Lower leg skin (tissue), 4 donors: Measurements from ENCODE around the gene LMBRD1. TPM values are rescaled to one million over a fixed set of nuclear protein-coding genes. Genes with fewer than 3 reads are reported as not detected.
"Not testable (repeated sequence)": the region's sequence is repeated elsewhere in the genome, so short reads cannot be mapped to it uniquely, and the experiment has no call there.

Experiments used
- DNase-seq, 2 donors: peaks; one replicate each; pipeline ENCODE4 v3.0.0-alpha.2; 2019; ENCODE audit warnings: low spot score in 2 of 2
- H3K4me3 ChIP-seq: fragments of 200-600 bp; sonication (generic); 2 replicates; pipeline ENCODE4 v1.5.1; 2017; ENCODE audit warnings: mild to moderate bottlenecking, low read depth; ENCODE audit not compliant: poor library complexity, severe bottlenecking
- CTCF ChIP-seq, 3 donors: fragments of 450-650 bp; IDR thresholded peaks; one replicate each; pipeline ENCODE4 v1.5.1; 2016; ENCODE audit warnings: antibody characterized with exemption in 3 of 3, mild to moderate bottlenecking in 3 of 3, moderate library complexity in 2 of 3
- POLR2A ChIP-seq, 2 donors: fragments of 450-650 bp; IDR thresholded peaks; one replicate each; pipeline ENCODE4 v1.6.1; 2016 to 2017; ENCODE audit warnings: antibody characterized with exemption in 2 of 2, mild to moderate bottlenecking in 1 of 2, moderate library complexity in 1 of 2
- WGBS, 2 donors: methylation state at CpG; one replicate each; pipeline ENCODE4 v1.1.5; 2018; 5-methylcytosine and 5-hydroxymethylcytosine counted together
- intact Hi-C: fragments of 100-400 bp; cut with DNase I; formaldehyde crosslinking; loops from one replicate; pipeline ENCODE4 v1.15.0; 2023; ENCODE audit warnings: low total_unique reads
- total RNA-seq, 4 donors: library from RNA; depleted of rRNA; stranded (reverse); fragments of >200 nt; gene quantifications; one replicate each; pipeline ENCODE4 v1.1.0, GENCODE V29; 2016

Gene LMBRD1
- total RNA-seq, 4 donors from 2014 or later, result 61.1 to 67.4 (median 65.0) TPM

DNA sequence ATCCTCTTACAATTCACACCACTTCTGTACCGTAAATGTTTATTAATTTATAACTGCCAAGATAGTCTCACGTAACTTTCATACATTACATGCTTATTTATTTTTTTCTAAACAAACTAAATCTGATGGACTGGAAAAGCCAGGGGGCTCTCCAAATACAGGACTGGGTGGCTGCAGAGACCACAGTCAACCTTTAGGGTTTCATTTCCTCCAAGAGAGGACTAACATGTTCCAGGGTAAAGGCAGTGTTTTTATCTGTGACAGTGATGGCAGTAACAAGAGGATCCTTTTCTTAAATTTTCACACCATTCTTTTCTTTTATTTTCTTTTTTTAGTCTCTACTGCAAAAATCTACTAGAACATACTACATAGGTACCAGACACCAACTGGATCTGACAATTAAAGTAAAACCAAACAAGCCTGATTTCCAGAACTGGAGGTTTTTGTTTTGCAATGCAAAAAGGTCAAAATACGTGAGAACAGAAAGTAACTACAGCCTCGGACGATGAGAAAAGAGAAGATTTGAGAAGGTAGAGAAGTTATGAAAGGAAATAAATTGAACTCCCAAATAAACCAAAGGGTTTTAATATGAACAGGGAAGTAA is 1.2 kb downstream of the LMBRD1 start:
- TF ChIP-seq CTCF (IDR thresholded peaks at IDR 0.05) (no peak), POLR2A (IDR thresholded peaks at IDR 0.05) (no peak)
- 29 to 33% methylated on average over 5 of the region's 5 CpGs for WGBS, 2 donors
- intact Hi-C loops, result no loop called here
- H3K4me3 ChIP-seq, result peak overlapping the region; percentile 73
- DNase-seq, result no peak

DNA sequence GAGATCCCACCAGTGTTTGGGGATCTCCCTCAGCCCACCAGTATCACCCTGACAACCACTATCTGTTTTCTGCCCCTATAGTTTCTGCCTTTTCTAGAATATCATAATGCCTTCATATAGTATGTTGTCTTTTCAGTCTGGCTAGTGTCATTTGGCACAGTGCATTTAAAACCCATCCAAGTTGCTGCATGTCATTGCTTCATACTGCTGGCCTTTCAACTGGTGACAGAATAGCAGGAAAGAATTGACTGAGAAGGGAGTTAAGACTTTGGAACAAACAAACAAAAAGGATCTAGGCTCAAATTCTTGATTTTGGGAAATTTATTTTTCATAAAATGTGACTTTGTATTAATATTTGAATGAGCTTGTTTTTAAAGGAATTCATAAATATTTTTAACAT is 4.5 kb downstream of the LMBRD1 start:
- TF ChIP-seq CTCF (IDR thresholded peaks at IDR 0.05), result no peak
- TF ChIP-seq POLR2A (IDR thresholded peaks at IDR 0.05), result no peak
- DNase-seq, result peak in 1 of 2 donors; percentile 28
- intact Hi-C loops, result no loop called here
- no peak overlapping the region for H3K4me3 ChIP-seq

GRCh38 chr6:69791065-69791471 is 5.7 kb downstream of the LMBRD1 start:
- intact Hi-C loops, result no loop called here
- no peak overlapping the region for H3K4me3 ChIP-seq
- no peak for TF ChIP-seq CTCF (IDR thresholded peaks at IDR 0.05)
- no peak for TF ChIP-seq POLR2A (IDR thresholded peaks at IDR 0.05)
- WGBS, 2 donors, result 44 to 57% methylated on average over 2 of the region's 2 CpGs
- no peak for DNase-seq

DNA sequence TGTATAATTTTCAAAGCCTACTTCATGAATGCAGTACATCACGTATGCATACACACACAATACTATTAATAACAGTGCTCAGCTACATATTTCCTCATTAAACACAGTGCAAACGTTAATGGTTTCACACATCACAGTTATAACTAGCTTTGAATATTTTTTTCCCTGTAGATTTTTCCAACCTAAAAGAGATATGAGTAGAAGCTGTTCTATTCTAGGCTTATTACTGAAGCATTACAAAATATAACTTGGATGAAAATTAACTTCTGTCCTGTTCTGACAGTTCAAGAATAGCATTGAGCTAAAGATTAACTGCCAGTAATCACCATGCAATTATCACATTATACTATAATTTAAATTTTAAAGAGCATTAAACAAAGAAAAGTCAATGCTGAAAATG is 6.2 kb downstream of the LMBRD1 start:
- intact Hi-C loops, result no loop called here
- 74 to 76% methylated on average over 2 of the region's 2 CpGs for WGBS, 2 donors
- no peak for DNase-seq
- TF ChIP-seq CTCF (IDR thresholded peaks at IDR 0.05), result no peak
- no peak for TF ChIP-seq POLR2A (IDR thresholded peaks at IDR 0.05)
- H3K4me3 ChIP-seq, result no peak overlapping the region

DNA sequence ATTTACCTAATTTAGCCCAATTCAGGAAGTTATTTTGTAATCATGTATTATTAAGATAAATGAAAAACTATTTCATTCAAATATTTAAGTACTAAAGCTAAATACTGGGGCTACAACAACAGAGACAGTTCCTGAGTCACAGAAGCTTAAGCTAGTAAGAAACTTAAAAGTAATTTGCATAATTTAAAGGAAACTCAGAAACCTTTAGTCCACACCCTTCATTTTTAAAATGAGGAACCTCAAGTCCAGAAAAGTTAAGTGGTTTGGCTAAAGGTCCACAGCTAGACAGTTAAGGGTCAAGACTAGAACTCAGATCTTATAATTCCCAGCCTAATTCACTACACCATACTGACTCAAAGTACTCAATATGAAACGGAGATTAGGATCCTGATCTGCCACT is 7.2 kb downstream of the LMBRD1 start:
- 85 to 95% methylated on average over 1 of the region's 1 CpG for WGBS, 2 donors
- DNase-seq, result no peak
- TF ChIP-seq CTCF (IDR thresholded peaks at IDR 0.05) (no peak), POLR2A (IDR thresholded peaks at IDR 0.05) (no peak)
- intact Hi-C loops, result no loop called here
- H3K4me3 ChIP-seq, result no peak overlapping the region

- H3K4me3 ChIP-seq, intact Hi-C loops, DNase-seq: not testable (repeated sequence)
- WGBS, 2 donors, result 85 to 86% methylated on average over 5 of the region's 5 CpGs
These were observed 9.4 kb downstream of the LMBRD1 start for GRCh38 chr6:69787436-69787835.
